GM12864 (cell line): ENCODE data around the gene MYH9.
"Not testable (repeated sequence)": the region's sequence is repeated elsewhere in the genome, so short reads cannot be mapped to it uniquely, and the experiment has no call there.

ENCODE experiments used
- DNase-seq: peaks from one replicate; pipeline ENCODE4 v3.0.0-alpha.2; 2011; ENCODE audit warnings: low read depth
- H3K4me3 ChIP-seq: 2 replicates; pipeline ENCODE4 v1.5.1; 2011; ENCODE audit warnings: mild to moderate bottlenecking, low read depth, low read length, control low read depth
- TF ChIP-seq, protein P1 (sequence below): IDR thresholded peaks from 2 replicates; pipeline ENCODE4 v1.5.1; 2011; ENCODE audit warnings: low read depth, mild to moderate bottlenecking, moderate library complexity, low read length, control low read depth, inconsistent platforms; ENCODE audit errors: missing control alignments

Gene MYH9

DNA sequence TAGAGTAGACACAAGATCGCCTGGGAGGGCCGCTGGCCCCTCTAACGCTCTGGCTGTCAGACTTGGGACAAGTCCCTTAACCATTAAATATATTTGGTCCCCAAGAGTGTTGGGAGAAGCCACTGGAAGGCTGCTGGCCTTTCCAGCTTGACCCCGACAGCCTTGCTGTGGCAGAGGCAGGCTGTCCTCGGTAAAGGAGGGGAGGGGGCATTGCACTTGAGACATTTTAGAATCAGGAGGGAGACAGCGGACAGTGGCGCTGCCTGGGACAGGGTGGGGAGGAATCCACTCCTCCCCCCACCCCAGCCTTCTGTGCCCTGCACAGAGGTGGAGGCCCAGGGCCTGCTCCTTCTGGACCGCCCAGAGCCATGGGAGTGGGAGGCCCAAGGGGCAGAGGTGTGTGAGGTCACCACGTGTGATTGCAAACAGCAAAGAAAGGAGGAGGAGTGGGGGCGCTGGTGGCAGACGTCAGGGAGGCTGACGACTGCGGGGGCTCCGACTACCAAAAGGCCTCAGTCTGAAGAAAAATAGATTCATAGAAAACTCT, 105.9 kb downstream of the MYH9 start:
- TF ChIP-seq, protein P1, sequence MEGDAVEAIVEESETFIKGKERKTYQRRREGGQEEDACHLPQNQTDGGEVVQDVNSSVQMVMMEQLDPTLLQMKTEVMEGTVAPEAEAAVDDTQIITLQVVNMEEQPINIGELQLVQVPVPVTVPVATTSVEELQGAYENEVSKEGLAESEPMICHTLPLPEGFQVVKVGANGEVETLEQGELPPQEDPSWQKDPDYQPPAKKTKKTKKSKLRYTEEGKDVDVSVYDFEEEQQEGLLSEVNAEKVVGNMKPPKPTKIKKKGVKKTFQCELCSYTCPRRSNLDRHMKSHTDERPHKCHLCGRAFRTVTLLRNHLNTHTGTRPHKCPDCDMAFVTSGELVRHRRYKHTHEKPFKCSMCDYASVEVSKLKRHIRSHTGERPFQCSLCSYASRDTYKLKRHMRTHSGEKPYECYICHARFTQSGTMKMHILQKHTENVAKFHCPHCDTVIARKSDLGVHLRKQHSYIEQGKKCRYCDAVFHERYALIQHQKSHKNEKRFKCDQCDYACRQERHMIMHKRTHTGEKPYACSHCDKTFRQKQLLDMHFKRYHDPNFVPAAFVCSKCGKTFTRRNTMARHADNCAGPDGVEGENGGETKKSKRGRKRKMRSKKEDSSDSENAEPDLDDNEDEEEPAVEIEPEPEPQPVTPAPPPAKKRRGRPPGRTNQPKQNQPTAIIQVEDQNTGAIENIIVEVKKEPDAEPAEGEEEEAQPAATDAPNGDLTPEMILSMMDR = no peak
- DNase-seq = no peak
- H3K4me3 ChIP-seq = no peak overlapping the region

DNA sequence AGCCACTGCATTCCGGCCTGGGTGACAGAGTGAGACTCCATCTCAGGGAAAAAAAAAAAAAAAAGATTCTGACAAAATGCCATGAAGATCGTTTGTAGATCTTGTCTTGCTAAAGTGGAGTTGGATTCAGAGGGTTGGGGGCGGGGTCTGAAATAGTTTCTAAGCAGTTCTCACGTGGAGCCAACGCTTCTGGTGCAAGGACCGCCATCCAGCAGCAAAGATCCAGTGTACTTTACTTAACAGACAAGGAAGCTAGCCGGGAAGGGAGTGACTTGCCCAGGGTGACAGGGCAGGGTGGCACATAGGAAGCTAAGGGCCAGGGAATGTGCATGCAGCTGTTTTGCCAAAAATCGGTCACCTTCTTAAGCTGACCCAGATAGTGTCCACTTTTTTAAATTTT, 107.4 kb downstream of the MYH9 start:
- TF ChIP-seq, protein P1 = no peak
- H3K4me3 ChIP-seq = no peak overlapping the region
- DNase-seq = no peak

DNA sequence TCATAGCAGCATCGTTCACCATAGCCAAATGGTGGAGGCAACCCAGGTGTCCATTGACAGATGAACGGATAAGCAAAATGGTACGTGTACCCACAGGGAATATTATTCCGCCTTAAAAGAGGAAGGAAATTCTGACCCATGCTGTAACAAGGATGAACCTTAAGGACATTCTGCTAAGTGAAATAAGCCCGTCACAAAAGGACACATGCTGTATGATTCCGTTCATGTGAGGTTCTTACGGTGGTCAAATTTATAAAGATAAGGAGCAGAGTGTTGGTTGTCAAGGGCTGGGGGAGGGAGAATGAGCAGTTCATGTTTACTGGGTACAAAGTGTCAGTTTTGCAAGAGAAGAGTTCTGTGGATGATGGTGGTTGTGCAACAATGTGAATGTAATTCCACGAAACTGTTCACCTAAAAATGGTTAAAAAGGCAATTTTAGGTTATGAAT, 108.5 kb downstream of the MYH9 start:
- no peak overlapping the region for H3K4me3 ChIP-seq
- TF ChIP-seq, protein P1 = no peak
- no peak for DNase-seq

DNA sequence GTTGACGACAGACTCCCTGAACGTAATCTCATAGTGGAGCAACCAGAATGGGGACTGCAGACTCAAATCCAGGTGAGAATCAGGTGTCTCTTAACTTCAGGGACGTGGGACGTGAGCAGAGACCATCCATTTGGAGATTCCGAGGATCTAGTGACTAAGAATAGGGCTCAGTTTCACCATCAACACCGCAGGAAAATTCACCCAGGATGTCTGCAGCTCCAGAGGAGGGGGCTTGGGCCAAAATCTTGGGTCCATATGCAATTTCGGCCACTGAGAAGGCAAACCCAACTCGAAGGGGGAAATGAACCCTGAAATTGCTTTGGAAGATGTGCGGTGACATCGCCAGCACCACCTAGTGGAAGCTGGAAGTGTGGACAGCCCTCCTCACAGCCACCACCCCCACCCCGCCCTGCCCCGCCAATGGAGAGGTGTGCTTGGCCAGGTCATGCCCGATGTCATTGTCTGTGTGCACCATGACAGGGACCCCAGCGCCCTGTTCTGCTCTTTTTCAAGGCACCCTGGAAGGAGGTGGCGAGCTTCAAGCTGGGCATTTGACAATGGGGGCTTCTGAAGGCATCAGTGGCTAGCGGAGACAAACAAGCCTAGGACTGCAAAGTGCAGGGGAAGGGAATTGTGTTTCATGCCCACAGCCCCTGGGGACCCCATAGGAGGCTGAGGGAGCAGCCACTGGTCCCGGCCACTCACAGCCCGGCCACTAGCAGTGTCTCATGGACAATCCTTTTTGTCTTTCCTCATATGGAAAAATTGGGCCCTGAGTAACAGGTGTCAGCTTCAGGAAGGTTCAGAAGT, 110.1 kb downstream of the MYH9 start:
- no peak overlapping the region for H3K4me3 ChIP-seq
- DNase-seq = no peak
- TF ChIP-seq, protein P1 = peak; percentile 93

DNA sequence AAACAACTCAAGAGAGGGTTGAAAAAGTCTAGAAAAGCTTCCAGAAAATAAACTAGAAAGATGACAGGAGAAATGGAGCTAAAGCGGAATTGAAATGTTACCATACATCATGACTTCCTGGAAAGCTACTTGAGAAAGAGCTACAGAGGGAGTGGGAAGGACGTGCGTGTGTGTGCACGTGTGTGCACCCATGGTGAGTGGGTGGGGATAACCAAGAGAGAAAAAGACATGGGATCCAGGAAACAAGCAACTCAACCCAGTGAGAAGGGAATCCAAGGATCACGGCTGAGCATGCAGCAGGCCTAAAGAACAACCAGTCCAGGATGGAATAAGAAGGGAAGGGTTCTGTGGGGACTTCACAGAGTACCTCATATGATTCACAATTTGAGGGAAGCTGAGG, 113.2 kb downstream of the MYH9 start:
- no peak overlapping the region for H3K4me3 ChIP-seq
- DNase-seq = no peak
- TF ChIP-seq, protein P1 = no peak

DNA sequence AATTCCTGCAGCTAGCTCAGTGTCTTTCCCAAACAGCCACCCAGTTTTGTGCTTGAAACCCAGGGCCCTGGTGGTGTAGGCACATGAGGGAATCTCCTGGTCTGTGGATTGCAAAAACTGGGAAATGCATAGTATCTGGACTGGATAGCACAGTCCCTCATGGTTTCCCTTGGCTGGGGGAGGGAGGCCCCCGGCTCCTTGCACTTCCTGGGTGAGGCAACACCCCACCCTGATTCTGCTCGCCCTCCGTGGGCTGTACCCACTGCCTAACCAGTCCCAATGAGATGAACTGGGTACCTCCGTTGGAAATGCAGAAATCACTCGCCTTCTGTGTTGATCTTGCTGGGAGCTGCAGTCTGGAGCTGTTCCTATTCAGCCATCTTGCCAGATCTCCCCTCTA, 115.8 kb downstream of the MYH9 start:
- DNase-seq, H3K4me3 ChIP-seq: not testable (repeated sequence)

DNA sequence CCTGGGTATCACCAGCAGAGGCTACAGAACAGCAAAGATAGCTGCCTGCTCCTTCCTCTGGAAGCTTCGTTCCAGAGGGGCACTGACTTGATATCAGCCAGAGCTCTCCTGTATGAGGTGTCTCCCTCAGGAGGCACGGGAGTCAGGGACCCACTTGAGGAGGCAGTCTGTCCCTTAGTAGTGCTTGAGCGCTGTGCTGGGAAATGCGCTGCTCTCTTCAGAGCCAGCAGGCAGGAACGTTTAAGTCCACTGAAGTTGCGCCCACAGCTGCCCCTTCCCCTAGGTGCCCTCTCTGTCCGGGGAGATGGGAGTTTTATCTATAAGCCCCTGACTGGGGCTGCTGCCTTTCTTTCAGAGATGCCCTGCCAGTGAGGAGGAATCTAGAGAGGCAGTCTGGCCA, 116.5 kb downstream of the MYH9 start:
- DNase-seq, H3K4me3 ChIP-seq: not testable (repeated sequence)

DNA sequence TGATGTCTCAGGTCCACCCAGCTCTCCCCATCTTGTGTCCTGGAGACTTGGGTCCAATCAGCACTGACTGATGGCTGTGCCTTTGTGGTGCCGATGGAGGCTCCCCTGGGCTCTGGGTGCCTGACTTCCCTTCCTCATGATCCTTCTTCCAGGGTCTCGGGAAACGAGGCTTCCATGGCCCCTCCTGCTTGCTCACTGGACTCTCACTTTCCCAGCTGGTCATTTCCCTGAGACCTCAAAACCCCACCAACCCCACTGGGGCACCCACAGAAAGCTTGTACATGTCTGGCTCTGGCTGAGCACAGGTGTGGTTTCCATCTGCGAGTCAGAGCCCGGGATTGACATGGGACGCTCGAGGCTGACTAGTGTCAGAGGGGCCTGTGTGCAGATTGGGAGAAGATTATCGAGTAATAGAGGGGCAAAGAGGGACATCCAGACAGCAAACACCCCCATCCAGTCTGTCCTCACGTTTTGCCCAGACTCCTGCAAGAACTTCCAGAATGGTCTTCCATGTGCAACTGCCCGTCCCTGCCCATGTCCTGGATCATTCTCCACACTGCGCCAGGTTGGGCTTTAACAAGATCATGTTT, 119.8 kb downstream of the MYH9 start:
- DNase-seq = no peak
- TF ChIP-seq, protein P1 = no peak
- H3K4me3 ChIP-seq = no peak overlapping the region
